Parathyroid adenoma (tissue), 2 donors: ENCODE data around the gene PARG.
"Not testable (repeated sequence)": the region's sequence is repeated elsewhere in the genome, so short reads cannot be mapped to it uniquely, and the experiment has no call there.

ENCODE experiments used
- H2AFZ ChIP-seq: fragments of 300-600 bp; sonication (generic); one replicate; pipeline ENCODE4 v1.7.0; 2017; ENCODE audit warnings: antibody characterized with exemption, mild to moderate bottlenecking
- H3K27ac ChIP-seq: fragments of 300-600 bp; sonication (generic); one replicate; pipeline ENCODE4 v1.7.0; 2017
- H3K27me3 ChIP-seq: fragments of 300-600 bp; sonication (generic); one replicate; pipeline ENCODE4 v1.7.0; 2017; ENCODE audit warnings: low read length; ENCODE audit not compliant: control insufficient read depth, insufficient read depth
- H3K36me3 ChIP-seq: fragments of 300-600 bp; sonication (generic); one replicate; pipeline ENCODE4 v1.7.0; 2017; ENCODE audit warnings: low read length; ENCODE audit not compliant: control insufficient read depth, insufficient read depth
- H3K4me1 ChIP-seq: fragments of 300-600 bp; sonication (generic); one replicate; pipeline ENCODE4 v1.7.0; 2017; ENCODE audit warnings: control low read depth
- H3K4me2 ChIP-seq: fragments of 300-600 bp; sonication (generic); one replicate; pipeline ENCODE4 v1.7.0; 2017; ENCODE audit warnings: low read length
- H3K4me3 ChIP-seq: fragments of 300-600 bp; sonication (generic); one replicate; pipeline ENCODE4 v1.7.0; 2017; ENCODE audit warnings: low read depth, low read length
- H3K79me2 ChIP-seq: fragments of 300-600 bp; sonication (generic); one replicate; pipeline ENCODE4 v1.7.0; 2017; ENCODE audit warnings: control low read depth
- H3K9ac ChIP-seq: fragments of 300-600 bp; sonication (generic); one replicate; pipeline ENCODE4 v1.7.0; 2017; ENCODE audit warnings: mild to moderate bottlenecking
- H3K9me3 ChIP-seq: fragments of 300-600 bp; sonication (generic); one replicate; pipeline ENCODE4 v1.7.0; 2017; ENCODE audit warnings: low read length; ENCODE audit not compliant: control insufficient read depth
- donor health status: primary hyperparathyroidism.

PARG gene

GRCh38 chr10:49943607-49944006 lies 1.8 kb upstream of the PARG start:
- H3K9ac ChIP-seq, H3K27ac ChIP-seq, H3K9me3 ChIP-seq, H3K4me2 ChIP-seq, H2AFZ ChIP-seq, H3K4me1 ChIP-seq, H3K27me3 ChIP-seq, H3K4me3 ChIP-seq, H3K36me3 ChIP-seq: not testable (repeated sequence)
- H3K79me2 ChIP-seq, result peaks cover 27% of the 10 kb centered on the region

- peak overlapping the region; percentile 78 for H3K4me2 ChIP-seq
- H3K4me1 ChIP-seq, H3K9me3 ChIP-seq, H3K36me3 ChIP-seq, H3K27me3 ChIP-seq: not testable (repeated sequence)
- H2AFZ ChIP-seq, result peak overlapping the region; percentile 91
- H3K4me3 ChIP-seq, result peak overlapping the region; percentile 75
- peaks cover 27% of the 10 kb centered on the region for H3K79me2 ChIP-seq
- H3K27ac ChIP-seq, result peak overlapping the region; percentile 22
- peak overlapping the region; percentile 69 for H3K9ac ChIP-seq
Measured at GRCh38 chr10:49942339-49942705, 495 bp upstream of the PARG start.

- not testable (repeated sequence) for H3K36me3 ChIP-seq, H3K27me3 ChIP-seq, H3K4me2 ChIP-seq, H3K79me2 ChIP-seq, H3K4me3 ChIP-seq, H3K9ac ChIP-seq, H3K9me3 ChIP-seq, H3K27ac ChIP-seq, H3K4me1 ChIP-seq, H2AFZ ChIP-seq
Measured at GRCh38 chr10:49931959-49932728, 9.7 kb downstream of the PARG start.

- not testable (repeated sequence) for H3K79me2 ChIP-seq
Measured at GRCh38 chr10:49931276-49931675, 10.6 kb downstream of the PARG start.

GRCh38 chr10:49923572-49923971 lies 18.3 kb downstream of the PARG start:
- not testable (repeated sequence) for H3K36me3 ChIP-seq, H3K27ac ChIP-seq, H3K79me2 ChIP-seq, H3K4me3 ChIP-seq, H3K4me1 ChIP-seq, H3K4me2 ChIP-seq, H3K9me3 ChIP-seq, H3K9ac ChIP-seq, H2AFZ ChIP-seq, H3K27me3 ChIP-seq

More at GRCh38 chr10:49931276-49931675, 10.6 kb downstream of the PARG start:
- not testable (repeated sequence) for H2AFZ ChIP-seq, H3K27ac ChIP-seq, H3K36me3 ChIP-seq, H3K9me3 ChIP-seq, H3K9ac ChIP-seq, H3K27me3 ChIP-seq, H3K4me1 ChIP-seq, H3K4me2 ChIP-seq, H3K4me3 ChIP-seq

- H2AFZ ChIP-seq, H3K27me3 ChIP-seq, H3K4me2 ChIP-seq, H3K4me3 ChIP-seq, H3K27ac ChIP-seq, H3K9ac ChIP-seq, H3K79me2 ChIP-seq, H3K4me1 ChIP-seq, H3K36me3 ChIP-seq, H3K9me3 ChIP-seq: not testable (repeated sequence)
Measured at GRCh38 chr10:49922041-49922440, 19.8 kb downstream of the PARG start.

GRCh38 chr10:49917927-49918326 lies 23.9 kb downstream of the PARG start:
- H2AFZ ChIP-seq, H3K79me2 ChIP-seq, H3K36me3 ChIP-seq, H3K4me3 ChIP-seq, H3K27ac ChIP-seq, H3K27me3 ChIP-seq, H3K9me3 ChIP-seq, H3K9ac ChIP-seq, H3K4me1 ChIP-seq, H3K4me2 ChIP-seq: not testable (repeated sequence)

GRCh38 chr10:49916451-49916850 lies 25.4 kb downstream of the PARG start:
- not testable (repeated sequence) for H3K4me3 ChIP-seq, H3K79me2 ChIP-seq, H2AFZ ChIP-seq, H3K4me1 ChIP-seq, H3K9me3 ChIP-seq, H3K36me3 ChIP-seq, H3K4me2 ChIP-seq, H3K27me3 ChIP-seq, H3K27ac ChIP-seq, H3K9ac ChIP-seq

- not testable (repeated sequence) for H3K4me2 ChIP-seq, H3K36me3 ChIP-seq, H2AFZ ChIP-seq, H3K79me2 ChIP-seq, H3K9ac ChIP-seq, H3K4me1 ChIP-seq, H3K27ac ChIP-seq, H3K4me3 ChIP-seq, H3K27me3 ChIP-seq, H3K9me3 ChIP-seq
Measured at GRCh38 chr10:49910295-49910694, 31.5 kb downstream of the PARG start.

- H3K9ac ChIP-seq, H3K4me3 ChIP-seq, H2AFZ ChIP-seq, H3K9me3 ChIP-seq, H3K27me3 ChIP-seq, H3K4me1 ChIP-seq, H3K4me2 ChIP-seq, H3K36me3 ChIP-seq, H3K79me2 ChIP-seq, H3K27ac ChIP-seq: not testable (repeated sequence)
Measured at GRCh38 chr10:49908290-49909080, 33.3 kb downstream of the PARG start.

- not testable (repeated sequence) for H3K27ac ChIP-seq
Measured at GRCh38 chr10:49903829-49904228, 38.0 kb downstream of the PARG start.

More at GRCh38 chr10:49903829-49904228, 38.0 kb downstream of the PARG start:
- not testable (repeated sequence) for H3K79me2 ChIP-seq, H3K4me1 ChIP-seq, H2AFZ ChIP-seq, H3K4me3 ChIP-seq, H3K9me3 ChIP-seq, H3K9ac ChIP-seq, H3K27me3 ChIP-seq, H3K4me2 ChIP-seq, H3K36me3 ChIP-seq
